Adrenal gland (tissue), 5 donors: ENCODE measurements around the gene PRPF18.

Experiments
- CTCF ChIP-seq, 6 experiments: fragments of 450-650 bp in 4 of 6; fragments of 200-600 bp in 2 of 6; sonication (generic) in 1 of 6; IDR thresholded peaks; 1 replicate in 5 of 6; 2 replicates in 1 of 6; pipeline versions ENCODE4 v1.5.1 to v1.8.0; 2016 to 2021; ENCODE audit warnings: antibody characterized with exemption in 6 of 6, mild to moderate bottlenecking in 2 of 6, moderate library complexity in 1 of 6
- POLR2A ChIP-seq, 2 donors: fragments of 450-650 bp; IDR thresholded peaks; one replicate each; pipeline ENCODE4 v1.6.1; 2017; ENCODE audit warnings: antibody characterized with exemption in 2 of 2, mild to moderate bottlenecking in 2 of 2, moderate library complexity in 1 of 2
- donor health status: DM: no; HTN: no; CAD: no.

GRCh38 chr10:13658264-13658663 lies 71.5 kb downstream of the PRPF18 start:
- no peak for TF ChIP-seq CTCF (IDR thresholded peaks at IDR 0.05)
- TF ChIP-seq POLR2A (IDR thresholded peaks at IDR 0.05) = no peak
